AG09309 (cell line): ENCODE measurements around the gene EEF1AKMT4.

Source experiments
- DNase-seq: peaks from one replicate; pipeline ENCODE4 v3.0.0-alpha.2; 2010; ENCODE audit warnings: low read depth
- H3K4me3 ChIP-seq: 2 replicates; pipeline ENCODE4 v1.5.1; 2011; ENCODE audit warnings: mild to moderate bottlenecking, low read depth, low read length, moderate library complexity; ENCODE audit not compliant: control insufficient read depth
- CTCF ChIP-seq: IDR thresholded peaks from 2 replicates; pipeline ENCODE4 v1.5.1; 2011; ENCODE audit warnings: mild to moderate bottlenecking, low read depth, low read length, inconsistent platforms; ENCODE audit not compliant: insufficient read depth, control insufficient read depth; ENCODE audit errors: missing control alignments

The EEF1AKMT4 gene

GRCh38 chr3:184218814-184219213 lies 30.7 kb upstream of the EEF1AKMT4 start:
- DNase-seq: no peak
- no peak overlapping the region for H3K4me3 ChIP-seq
- TF ChIP-seq CTCF: no peak

GRCh38 chr3:184222521-184222920 lies 27.0 kb upstream of the EEF1AKMT4 start:
- H3K4me3 ChIP-seq: no peak overlapping the region
- no peak for TF ChIP-seq CTCF
- no peak for DNase-seq

- DNase-seq: no peak
- no peak overlapping the region for H3K4me3 ChIP-seq
- TF ChIP-seq CTCF: no peak
Measured at GRCh38 chr3:184223946-184224345, 25.5 kb upstream of the EEF1AKMT4 start.

GRCh38 chr3:184227481-184227935 lies 22.0 kb upstream of the EEF1AKMT4 start:
- peak; percentile 83 for TF ChIP-seq CTCF

GRCh38 chr3:184228376-184229137 lies 20.9 kb upstream of the EEF1AKMT4 start:
- no peak for DNase-seq
- no peak overlapping the region for H3K4me3 ChIP-seq
- no peak for TF ChIP-seq CTCF

More at GRCh38 chr3:184227481-184227935, 22.0 kb upstream of the EEF1AKMT4 start:
- DNase-seq: no peak
- no peak overlapping the region for H3K4me3 ChIP-seq

- no peak for DNase-seq
- peak within 1 kb of the TSS; percentile 21 for H3K4me3 ChIP-seq
- no peak for TF ChIP-seq CTCF
Measured at GRCh38 chr3:184229394-184230080, 19.9 kb upstream of the EEF1AKMT4 start, which contains the start of gene VWA5B2. VWA5B2 (plus strand) TSS chr3:184229585; CDS start chr3:184230529, 944 bp downstream.
